GM23338 (cell line): ENCODE data around the gene BPIFB6. TPM values are rescaled to one million over a fixed set of nuclear protein-coding genes. Genes with fewer than 3 reads are reported as not detected.

Source experiments
- ATAC-seq: fragments of 200-7000 bp; cut with Tn5 transposase; 3 replicates; pipeline ENCODE4 v1.9.1; 2020
- DNase-seq: peaks from one replicate; pipeline ENCODE4 v3.0.0-alpha.2; 2015; ENCODE audit warnings: low spot score
- H2AFZ ChIP-seq: fragments of 200-600 bp; sonication (generic); 2 replicates; pipeline ENCODE4 v1.8.0; 2016; ENCODE audit warnings: antibody characterized with exemption, mild to moderate bottlenecking, moderate library complexity
- H3F3A ChIP-seq: fragments of 200-600 bp; sonication (generic); replicated peaks from 2 replicates; pipeline ENCODE4 v1.8.0; 2017; ENCODE audit warnings: antibody characterized with exemption, mixed run types, low read depth
- H3K27ac ChIP-seq: fragments of 200-600 bp; sonication (generic); 2 replicates; pipeline ENCODE4 v1.6.1; 2016; ENCODE audit warnings: low read depth
- H3K27me3 ChIP-seq: fragments of 200-600 bp; sonication (generic); 2 replicates; pipeline ENCODE4 v1.8.0; 2016; ENCODE audit warnings: mild to moderate bottlenecking, mixed run types, moderate library complexity; ENCODE audit not compliant: insufficient read depth
- H3K36me3 ChIP-seq: fragments of 200-600 bp; sonication (generic); 2 replicates; pipeline ENCODE4 v1.8.0; 2016; ENCODE audit warnings: mild to moderate bottlenecking; ENCODE audit not compliant: insufficient read depth
- H3K4me1 ChIP-seq: fragments of 200-600 bp; sonication (generic); 2 replicates; pipeline ENCODE4 v1.8.0; 2016; ENCODE audit warnings: mild to moderate bottlenecking, moderate library complexity; ENCODE audit not compliant: insufficient read depth
- H3K4me2 ChIP-seq: fragments of 200-600 bp; sonication (generic); 2 replicates; pipeline ENCODE4 v1.7.1; 2017; ENCODE audit warnings: mixed run types
- H3K4me3 ChIP-seq: fragments of 200-600 bp; sonication (generic); 2 replicates; pipeline ENCODE4 v1.6.1; 2016; ENCODE audit warnings: mixed run types
- H3K79me2 ChIP-seq: fragments of 200-600 bp; sonication (generic); replicated peaks from 2 replicates; pipeline ENCODE4 v1.8.0; 2017; ENCODE audit warnings: mild to moderate bottlenecking; ENCODE audit not compliant: insufficient read depth
- H3K9me2 ChIP-seq: fragments of 200-600 bp; sonication (generic); 2 replicates; pipeline ENCODE4 v1.8.0; 2017; ENCODE audit not compliant: insufficient read depth
- H4K20me1 ChIP-seq: fragments of 200-600 bp; sonication (generic); replicated peaks from 2 replicates; pipeline ENCODE4 v1.8.0; 2017; ENCODE audit warnings: mild to moderate bottlenecking; ENCODE audit not compliant: insufficient read depth
- H3K27ac Mint-ChIP-seq: 2 replicates; pipeline ENCODE4 v1.8.0; 2020; ENCODE audit warnings: inconsistent platforms, mild to moderate bottlenecking, moderate library complexity, mixed read lengths
- H3K27me3 Mint-ChIP-seq: 3 replicates; pipeline ENCODE4 v1.8.0; 2022; ENCODE audit warnings: low read depth, mild to moderate bottlenecking, moderate library complexity, mixed read lengths, inconsistent platforms; ENCODE audit not compliant: insufficient read depth, poor library complexity
- H3K36me3 Mint-ChIP-seq: 3 replicates; pipeline ENCODE4 v1.8.0; 2021; ENCODE audit warnings: low read depth, mild to moderate bottlenecking, inconsistent platforms, moderate library complexity, mixed read lengths
- H3K4me1 Mint-ChIP-seq: 3 replicates; pipeline ENCODE4 v1.8.0; 2020; ENCODE audit warnings: mild to moderate bottlenecking, inconsistent platforms, mixed read lengths
- H3K4me3 Mint-ChIP-seq: 3 replicates; pipeline ENCODE4 v1.8.0; 2021; ENCODE audit warnings: moderate library complexity, mild to moderate bottlenecking, inconsistent platforms, mixed read lengths
- H3K9me3 Mint-ChIP-seq: 3 replicates; pipeline ENCODE4 v1.8.0; 2020; ENCODE audit warnings: moderate library complexity, mild to moderate bottlenecking, inconsistent platforms, mixed read lengths
- CREB1 ChIP-seq: fragments of 250-450 bp; sonication (Bioruptor Pico); IDR thresholded peaks from 2 replicates; pipeline ENCODE4 v1.5.0; 2020; ENCODE audit warnings: low read depth, mild to moderate bottlenecking, moderate library complexity
- CTCF ChIP-seq, 2 experiments: fragments of 200-600 bp in 1 of 2; sonication (generic) in 1 of 2; conservative IDR thresholded peaks; 2 replicates each; pipeline versions ENCODE4 v1.5.1 to v1.6.1; 2016 to 2017; ENCODE audit warnings: antibody characterized with exemption in 2 of 2, low read depth in 2 of 2, mild to moderate bottlenecking in 2 of 2, moderate library complexity in 1 of 2
- JUNB ChIP-seq: IDR thresholded peaks from one replicate; pipeline ENCODE4 v1.6.1; 2016; ENCODE audit warnings: antibody characterized with exemption; ENCODE audit not compliant: unreplicated experiment
- REST ChIP-seq: IDR thresholded peaks from one replicate; pipeline ENCODE4 v1.6.1; 2018; ENCODE audit warnings: antibody characterized with exemption; ENCODE audit not compliant: unreplicated experiment
- ZNF331 ChIP-seq: fragments of 250-450 bp; sonication (Bioruptor Pico); IDR thresholded peaks from 2 replicates; pipeline ENCODE4 v1.5.0; 2020; ENCODE audit warnings: low read depth, mild to moderate bottlenecking, moderate library complexity
- ZNF462 ChIP-seq: fragments of 250-450 bp; sonication (Bioruptor Pico); IDR thresholded peaks from 2 replicates; pipeline ENCODE4 v1.5.0; 2020; ENCODE audit warnings: mild to moderate bottlenecking, moderate library complexity
- polyA plus RNA-seq: library from polyadenylated mRNA; unstranded; fragments of >200 nt; fragmentation: Nextera tagmentation; extraction: Ambion mirVana; gene quantifications from 2 replicates; pipeline ENCODE4 v1.2.1, GENCODE V29; 2016
- total RNA-seq: library from RNA; depleted of rRNA; stranded (reverse); fragments of >200 nt; shearing (Covaris generic); gene quantifications from 2 replicates; pipeline ENCODE4 v1.2.3, GENCODE V29; 2014

BPIFB6 gene
- total and polyA plus RNA-seq, 2 experiments from 2014 or later: not detected

GRCh38 chr20:33067806-33068205, 36.4 kb downstream of the BPIFB6 start:
- Mint-ChIP-seq H3K9me3 (no peaks in the 10 kb centered on the region), H3K36me3 (no peaks in the 10 kb centered on the region; the same call in 2 of the 3 replicates), H3K4me1 (no peaks in the 10 kb centered on the region), H3K4me3 (no peak overlapping the region), H3K27ac (no peak overlapping the region), H3K27me3 (peaks cover 9% of the 10 kb centered on the region)
- DNase-seq (no peak), ATAC-seq (no peak)
- Histone ChIP-seq H3K79me2 (no peaks in the 10 kb centered on the region), H4K20me1 (no peaks in the 10 kb centered on the region), H2AFZ (no peak overlapping the region), H3K9me2 (no peaks in the 10 kb centered on the region), H3K27me3 (no peaks in the 10 kb centered on the region), H3K4me2 (no peak overlapping the region), H3K27ac (no peak overlapping the region), H3K4me1 (no peaks in the 10 kb centered on the region), H3K4me3 (no peak overlapping the region), H3K36me3 (no peaks in the 10 kb centered on the region), H3F3A (no peaks in the 10 kb centered on the region)
- TF ChIP-seq REST (no peak), CTCF (conservative IDR thresholded peaks at IDR 0.05; ENCODE audit: low read depth in 2 of 2) (no peak), CREB1 (CRISPR knock-in tag) (no peak), ZNF331 (CRISPR knock-in tag) (no peak), JUNB (no peak)

- ATAC-seq: no peak
- Histone ChIP-seq H3K9me2 (no peaks in the 10 kb centered on the region), H3K27ac (no peak overlapping the region), H3K4me3 (no peak overlapping the region), H4K20me1 (no peaks in the 10 kb centered on the region), H3K79me2 (no peaks in the 10 kb centered on the region), H3K4me1 (no peaks in the 10 kb centered on the region), H3K36me3 (no peaks in the 10 kb centered on the region), H2AFZ (no peak overlapping the region), H3F3A (no peaks in the 10 kb centered on the region), H3K4me2 (no peak overlapping the region), H3K27me3 (no peaks in the 10 kb centered on the region)
- Mint-ChIP-seq H3K4me1 (no peaks in the 10 kb centered on the region), H3K4me3 (no peak overlapping the region), H3K27ac (no peak overlapping the region), H3K36me3 (no peaks in the 10 kb centered on the region; the same call in 2 of the 3 replicates), H3K27me3 (peaks cover 8% of the 10 kb centered on the region), H3K9me3 (no peaks in the 10 kb centered on the region)
- no peak for DNase-seq
- no peak for TF ChIP-seq JUNB
- no peak for TF ChIP-seq ZNF462 (CRISPR knock-in tag)
- no peak for TF ChIP-seq CTCF (conservative IDR thresholded peaks at IDR 0.05; ENCODE audit: low read depth in 2 of 2)
These were observed 36.9 kb downstream of the BPIFB6 start for GRCh38 chr20:33068251-33068939.
